BLaER1 (cell line): ENCODE data around the gene PUDP.

ENCODE experiments used
- H3K27ac ChIP-seq: shearing (Covaris generic); formaldehyde crosslinking; 2 replicates; pipeline ENCODE4 v1.8.1; 2022
- H3K27me3 ChIP-seq: shearing (Covaris generic); formaldehyde crosslinking; 2 replicates; pipeline ENCODE4 v1.8.1; 2022
- H3K36me3 ChIP-seq: shearing (Covaris generic); formaldehyde crosslinking; 2 replicates; pipeline ENCODE4 v1.8.1; 2022
- H3K4me1 ChIP-seq: shearing (Covaris generic); formaldehyde crosslinking; 2 replicates; pipeline ENCODE4 v1.8.1; 2022
- H3K4me2 ChIP-seq: shearing (Covaris generic); formaldehyde crosslinking; 2 replicates; pipeline ENCODE4 v1.8.1; 2022
- H3K4me3 ChIP-seq: shearing (Covaris generic); formaldehyde crosslinking; 2 replicates; pipeline ENCODE4 v1.8.1; 2022
- H3K9ac ChIP-seq: shearing (Covaris generic); formaldehyde crosslinking; 2 replicates; pipeline ENCODE4 v1.8.1; 2022
- H3K9me3 ChIP-seq: shearing (Covaris generic); formaldehyde crosslinking; 2 replicates; pipeline ENCODE4 v1.8.1; 2022
- H4K20me1 ChIP-seq: shearing (Covaris generic); formaldehyde crosslinking; 2 replicates; pipeline ENCODE4 v1.8.1; 2022
- Cebpa-rat ChIP-seq: shearing (Covaris generic); IDR thresholded peaks from 2 replicates; pipeline ENCODE4 v1.8.1; 2022

PUDP gene

DNA sequence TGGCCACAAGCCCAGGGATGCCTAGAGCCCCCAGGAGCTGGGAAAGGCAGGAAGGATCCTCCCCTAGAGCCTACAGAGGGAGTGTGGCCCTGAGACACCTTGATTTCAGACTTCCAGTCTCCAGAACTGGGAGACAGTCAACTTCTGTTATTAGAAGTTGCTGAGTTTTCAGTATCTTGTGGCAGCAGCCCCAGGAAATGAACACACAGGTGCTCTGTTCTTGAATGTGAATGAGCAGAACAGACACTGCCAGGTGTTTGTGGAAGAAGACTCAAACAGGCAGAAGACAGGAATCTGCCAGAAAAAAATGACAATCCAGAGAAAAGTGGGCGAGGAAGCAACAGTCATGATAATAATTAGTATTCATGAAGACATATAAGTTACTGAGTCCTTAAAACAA lies 64.9 kb downstream of the PUDP start:
- H3K4me1 ChIP-seq = peaks cover 81% of the 10 kb centered on the region
- peaks cover 8% of the 10 kb centered on the region; the same call in 1 of the 2 replicates for H3K9me3 ChIP-seq
- peak overlapping the region; percentile 29; the same call in 1 of the 2 replicates for H3K4me3 ChIP-seq
- H3K4me2 ChIP-seq = peak overlapping the region; percentile 88
- peak overlapping the region; percentile 93 for H3K27ac ChIP-seq
- H3K9ac ChIP-seq = peak overlapping the region; percentile 77
- peaks cover 15% of the 10 kb centered on the region; the same call in 1 of the 2 replicates for H3K36me3 ChIP-seq
- no peak for TF ChIP-seq Cebpa-rat
- no peaks in the 10 kb centered on the region for H4K20me1 ChIP-seq
- no peaks in the 10 kb centered on the region for H3K27me3 ChIP-seq

DNA sequence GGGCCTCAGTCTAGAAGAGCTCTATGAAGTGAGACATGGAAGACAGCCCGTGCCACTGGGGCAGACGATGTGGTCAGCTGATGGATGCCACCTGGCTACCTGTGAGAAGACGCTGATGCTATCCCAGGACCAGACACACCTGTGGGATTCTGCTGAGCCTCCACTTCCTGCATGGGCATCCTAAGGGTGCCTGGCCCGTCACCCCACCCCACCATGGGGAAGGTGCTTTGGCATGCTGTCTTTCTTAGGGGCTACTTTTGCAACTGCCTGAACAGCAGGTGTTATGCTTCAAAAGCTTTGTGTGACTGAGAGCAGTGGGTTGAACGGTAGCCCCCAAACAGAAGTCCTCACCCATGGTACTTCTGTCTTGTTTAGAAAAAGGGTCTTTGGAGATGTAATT lies 65.4 kb downstream of the PUDP start:
- H3K36me3 ChIP-seq = peaks cover 19% of the 10 kb centered on the region
- peak overlapping the region; percentile 93 for H3K27ac ChIP-seq
- H3K4me2 ChIP-seq = peak overlapping the region; percentile 88
- H3K27me3 ChIP-seq = no peaks in the 10 kb centered on the region
- TF ChIP-seq Cebpa-rat = no peak
- H3K9ac ChIP-seq = peak overlapping the region; percentile 77
- H3K4me3 ChIP-seq = peak overlapping the region; percentile 29; the same call in 1 of the 2 replicates
- H3K9me3 ChIP-seq = peaks cover 8% of the 10 kb centered on the region; the same call in 1 of the 2 replicates
- H3K4me1 ChIP-seq = peaks cover 81% of the 10 kb centered on the region
- H4K20me1 ChIP-seq = no peaks in the 10 kb centered on the region

DNA sequence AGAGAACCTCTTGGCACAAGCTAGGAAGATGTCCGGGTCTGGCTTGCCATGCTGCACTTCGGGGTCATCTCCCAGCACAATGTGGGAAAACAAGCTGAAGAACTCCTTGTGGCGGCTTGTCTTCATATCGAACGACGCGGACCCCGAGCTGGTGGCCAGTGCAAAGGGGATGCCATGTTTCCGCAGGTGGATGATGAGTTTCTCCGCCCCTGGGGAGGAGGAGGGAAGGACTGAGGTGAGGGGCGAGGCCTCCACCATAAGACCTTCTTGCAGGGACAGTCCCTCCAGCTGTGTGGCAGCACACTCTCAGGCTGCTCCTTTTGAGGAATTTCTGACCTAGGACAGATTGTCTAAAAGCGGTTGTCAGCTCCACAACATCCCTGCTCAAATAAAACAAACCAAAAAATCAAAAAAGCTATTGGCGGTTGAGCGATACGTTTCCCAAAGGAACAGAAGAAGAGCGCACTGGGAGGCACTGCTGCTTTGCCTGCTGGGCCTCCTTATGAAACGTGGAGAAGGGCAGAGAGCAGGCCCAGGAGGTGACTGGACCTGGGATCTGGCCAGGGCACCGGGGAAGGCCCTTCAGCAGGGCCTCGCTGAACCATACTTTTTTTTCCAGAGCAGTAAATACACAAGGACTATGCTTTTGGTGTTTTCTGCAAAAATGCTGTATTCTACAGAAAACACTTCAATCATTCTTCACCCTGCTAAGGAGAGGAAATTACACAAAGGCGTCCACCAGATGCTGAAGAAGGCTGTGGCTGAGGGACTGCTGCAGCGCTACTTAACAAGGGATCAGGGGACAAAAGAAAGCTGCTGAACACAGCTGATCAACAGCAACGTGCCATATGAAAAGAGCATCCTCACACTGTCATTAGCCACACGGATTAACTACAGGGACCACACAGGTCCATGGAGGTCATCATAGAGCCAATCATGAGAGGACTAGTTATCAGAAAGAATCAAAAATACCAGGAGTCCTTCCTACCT lies 70.4 kb downstream of the PUDP start:
- peak overlapping the region; percentile 1; the same call in 1 of the 2 replicates for H3K9ac ChIP-seq
- H3K4me2 ChIP-seq = peak overlapping the region; percentile 66

DNA sequence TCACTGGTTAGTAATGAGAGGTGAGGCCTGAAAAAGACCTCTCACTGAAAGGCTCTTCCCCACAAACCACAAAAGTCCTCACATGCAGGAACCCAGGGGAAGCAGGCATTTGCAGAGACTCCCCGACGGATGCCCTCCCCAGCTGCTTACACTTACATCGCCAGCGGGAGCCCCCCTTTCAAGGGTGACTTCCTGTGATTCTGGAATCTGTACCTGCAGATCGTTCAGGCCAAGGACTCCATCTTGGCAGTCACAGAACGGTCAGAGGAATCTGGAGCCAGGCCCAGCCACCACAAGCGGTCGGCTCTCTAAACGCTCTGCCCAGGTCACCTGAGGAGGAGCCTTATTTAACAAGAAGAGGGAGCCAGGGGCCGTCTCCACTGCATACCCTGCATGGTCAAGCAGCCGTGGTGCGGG lies 71.7 kb downstream of the PUDP start:
- Histone ChIP-seq H3K36me3 (peaks cover 56% of the 10 kb centered on the region), H3K9me3 (peaks cover 8% of the 10 kb centered on the region; the same call in 1 of the 2 replicates), H3K4me2 (peak overlapping the region; percentile 66), H3K27me3 (no peaks in the 10 kb centered on the region), H3K27ac (peak overlapping the region; percentile 68), H3K9ac (peak overlapping the region; percentile 49), H3K4me3 (no peak overlapping the region), H4K20me1 (no peaks in the 10 kb centered on the region), H3K4me1 (peaks cover 68% of the 10 kb centered on the region)
- TF ChIP-seq Cebpa-rat = no peak

More for the DNA sequence above, 70.4 kb downstream of the PUDP start:
- no peak overlapping the region for H3K4me3 ChIP-seq
- H3K27ac ChIP-seq = peak overlapping the region; percentile 68; the same call in 1 of the 2 replicates
- peaks cover 8% of the 10 kb centered on the region; the same call in 1 of the 2 replicates for H3K9me3 ChIP-seq
- TF ChIP-seq Cebpa-rat = no peak
- peaks cover 53% of the 10 kb centered on the region for H3K36me3 ChIP-seq
- no peaks in the 10 kb centered on the region for H3K27me3 ChIP-seq
- no peaks in the 10 kb centered on the region for H4K20me1 ChIP-seq
- H3K4me1 ChIP-seq = peaks cover 74% of the 10 kb centered on the region

DNA sequence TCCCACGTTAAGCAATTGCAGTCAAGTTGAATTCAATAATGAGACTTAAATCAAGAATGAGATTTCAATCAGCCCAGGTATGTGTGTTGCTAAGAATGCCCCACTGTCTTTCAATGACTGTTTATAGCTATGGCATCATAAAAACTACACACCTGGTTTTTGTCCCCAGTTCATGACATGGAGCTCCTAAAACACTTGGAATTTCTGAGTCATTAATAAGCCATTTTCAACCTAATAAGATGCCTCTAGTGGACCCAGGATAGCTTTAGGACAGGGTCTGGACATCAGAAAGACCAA lies 73.1 kb downstream of the PUDP start:
- no peak overlapping the region for H3K4me3 ChIP-seq
- H3K27me3 ChIP-seq = no peaks in the 10 kb centered on the region
- H3K36me3 ChIP-seq = peaks cover 62% of the 10 kb centered on the region
- no peak for TF ChIP-seq Cebpa-rat
- peaks cover 72% of the 10 kb centered on the region for H3K4me1 ChIP-seq
- H3K27ac ChIP-seq = no peak overlapping the region
- no peaks in the 10 kb centered on the region for H4K20me1 ChIP-seq
- H3K9ac ChIP-seq = no peak overlapping the region
- peaks cover 8% of the 10 kb centered on the region; the same call in 1 of the 2 replicates for H3K9me3 ChIP-seq
- H3K4me2 ChIP-seq = peak overlapping the region; percentile 17; the same call in 1 of the 2 replicates

DNA sequence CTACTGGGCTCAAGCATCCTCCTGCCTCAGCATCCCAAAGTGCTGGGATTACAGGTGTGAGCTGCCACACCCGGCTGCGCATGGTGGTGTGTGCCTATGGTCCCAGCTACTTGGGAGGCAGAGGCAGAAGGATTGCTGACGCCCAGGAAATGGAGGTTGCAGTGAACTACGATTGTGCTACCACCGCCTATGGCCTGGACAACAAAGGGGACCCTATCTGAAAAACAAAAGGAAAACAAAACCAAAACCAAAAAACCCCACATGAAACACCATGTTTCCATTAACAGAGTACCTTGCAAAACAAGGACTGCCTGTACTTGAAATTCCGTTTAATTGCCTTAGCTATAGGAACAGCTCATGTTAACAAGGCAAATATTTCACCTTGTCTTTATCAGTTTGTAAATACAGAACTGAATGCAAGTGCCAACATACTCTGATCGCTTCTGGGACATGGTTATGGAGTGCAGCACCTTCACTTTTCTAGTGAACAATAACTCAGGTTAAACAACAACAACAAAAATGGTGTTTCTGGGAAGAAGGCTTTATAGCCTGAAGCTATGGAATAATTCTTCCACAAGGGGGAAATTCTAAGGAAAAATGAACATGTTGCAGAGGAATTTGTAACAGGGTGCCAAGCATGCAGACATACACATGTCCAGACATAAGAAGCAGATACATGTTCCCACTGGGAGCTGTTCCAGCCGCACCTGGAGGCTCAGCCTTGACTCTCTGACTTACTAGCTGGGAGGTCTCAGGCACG lies 73.6 kb downstream of the PUDP start:
- no peak for TF ChIP-seq Cebpa-rat
- H3K36me3 ChIP-seq = peaks cover 62% of the 10 kb centered on the region
- peak overlapping the region; percentile 14; the same call in 1 of the 2 replicates for H3K27ac ChIP-seq

DNA sequence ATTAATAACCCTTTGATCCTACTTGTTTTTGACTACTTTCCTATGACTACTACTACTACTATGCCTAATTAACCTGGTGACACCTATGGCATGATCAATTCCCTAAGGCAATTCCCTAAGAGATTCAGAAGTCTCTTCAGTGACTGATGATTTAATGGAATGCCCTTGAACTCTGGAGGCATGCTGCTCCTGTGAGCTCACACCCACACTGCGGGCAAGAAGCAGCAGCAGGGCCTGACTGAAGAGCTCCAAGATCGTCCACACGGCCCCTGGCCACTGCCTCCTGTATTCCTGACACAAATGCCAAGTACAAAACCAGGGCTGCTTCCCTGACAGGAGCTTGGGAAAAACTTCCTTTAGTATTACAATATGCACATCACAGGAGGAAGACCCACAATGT lies 74.6 kb downstream of the PUDP start:
- Histone ChIP-seq H3K27ac (no peak overlapping the region), H3K9ac (no peak overlapping the region), H3K36me3 (peaks cover 66% of the 10 kb centered on the region), H4K20me1 (no peaks in the 10 kb centered on the region), H3K4me2 (no peak overlapping the region), H3K9me3 (peaks cover 4% of the 10 kb centered on the region; the same call in 1 of the 2 replicates), H3K4me3 (no peak overlapping the region), H3K4me1 (peaks cover 84% of the 10 kb centered on the region), H3K27me3 (no peaks in the 10 kb centered on the region)
- no peak for TF ChIP-seq Cebpa-rat

More for the DNA sequence above, 73.6 kb downstream of the PUDP start:
- H4K20me1 ChIP-seq = no peaks in the 10 kb centered on the region
- no peak overlapping the region for H3K4me3 ChIP-seq
- H3K4me2 ChIP-seq = peak overlapping the region; percentile 17; the same call in 1 of the 2 replicates
- no peaks in the 10 kb centered on the region for H3K27me3 ChIP-seq
- no peak overlapping the region for H3K9ac ChIP-seq
- H3K9me3 ChIP-seq = peaks cover 8% of the 10 kb centered on the region; the same call in 1 of the 2 replicates
- peaks cover 77% of the 10 kb centered on the region for H3K4me1 ChIP-seq

DNA sequence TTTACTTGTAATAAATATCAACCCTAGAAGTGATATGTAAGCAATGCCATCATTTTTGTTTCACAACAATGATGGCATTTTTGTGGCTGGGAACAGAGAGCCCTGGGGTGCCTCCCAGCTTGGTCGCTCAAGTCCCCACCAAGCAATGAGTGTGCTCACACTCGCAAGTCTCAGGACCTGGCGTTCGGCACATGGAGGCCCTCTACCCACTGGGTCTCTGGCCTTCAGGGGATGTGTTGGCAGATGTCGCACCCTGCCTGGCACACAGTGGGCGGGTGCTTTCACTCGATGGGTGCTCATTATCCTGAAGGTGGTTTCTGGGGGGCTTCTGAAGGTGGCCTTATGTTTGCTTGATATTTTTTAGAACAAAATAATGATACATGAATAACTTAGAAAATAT lies 75.1 kb downstream of the PUDP start:
- Histone ChIP-seq H3K27ac (no peak overlapping the region), H3K9me3 (peaks cover 7% of the 10 kb centered on the region), H3K4me1 (peaks cover 84% of the 10 kb centered on the region), H3K4me3 (no peak overlapping the region), H3K27me3 (no peaks in the 10 kb centered on the region), H3K9ac (no peak overlapping the region), H3K4me2 (no peak overlapping the region), H3K36me3 (peaks cover 69% of the 10 kb centered on the region), H4K20me1 (no peaks in the 10 kb centered on the region)
- TF ChIP-seq Cebpa-rat = no peak

DNA sequence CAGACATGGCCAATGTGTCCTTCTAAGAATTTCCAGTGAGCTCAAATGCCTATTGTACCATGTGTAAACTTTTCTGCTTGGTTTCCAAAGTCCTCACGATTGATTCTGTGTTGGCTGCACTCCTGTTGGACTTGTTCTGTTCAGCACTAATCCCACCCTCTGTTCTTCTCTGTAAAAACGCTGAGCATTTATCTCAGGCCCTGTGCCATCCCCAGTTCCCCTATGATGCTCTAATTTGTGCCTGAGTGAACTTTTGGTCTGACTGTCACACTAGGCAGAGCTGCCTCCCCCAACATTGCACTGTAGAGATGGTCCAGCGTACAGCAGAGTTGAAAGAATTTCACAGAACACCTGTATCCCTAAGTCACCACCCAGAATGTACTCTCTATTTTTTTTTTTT lies 76.6 kb downstream of the PUDP start:
- no peak for TF ChIP-seq Cebpa-rat
- Histone ChIP-seq H3K4me3 (no peak overlapping the region), H3K9me3 (peaks cover 22% of the 10 kb centered on the region), H3K36me3 (peaks cover 73% of the 10 kb centered on the region), H3K4me1 (peaks cover 77% of the 10 kb centered on the region), H3K4me2 (no peak overlapping the region), H4K20me1 (no peaks in the 10 kb centered on the region), H3K27me3 (no peaks in the 10 kb centered on the region), H3K27ac (no peak overlapping the region), H3K9ac (no peak overlapping the region)
